GM21526 (cell line): ENCODE data around the gene PLB1.
"Not testable (repeated sequence)": the region's sequence is repeated elsewhere in the genome, so short reads cannot be mapped to it uniquely, and the experiment has no call there.

Source experiments
- ATAC-seq: cut with Tn5 transposase; IDR thresholded peaks from one replicate; pipeline ENCODE4 v1.9.1; 2021; ENCODE audit warnings: moderate library complexity; ENCODE audit not compliant: unreplicated experiment, low FRiP score

Gene PLB1

DNA sequence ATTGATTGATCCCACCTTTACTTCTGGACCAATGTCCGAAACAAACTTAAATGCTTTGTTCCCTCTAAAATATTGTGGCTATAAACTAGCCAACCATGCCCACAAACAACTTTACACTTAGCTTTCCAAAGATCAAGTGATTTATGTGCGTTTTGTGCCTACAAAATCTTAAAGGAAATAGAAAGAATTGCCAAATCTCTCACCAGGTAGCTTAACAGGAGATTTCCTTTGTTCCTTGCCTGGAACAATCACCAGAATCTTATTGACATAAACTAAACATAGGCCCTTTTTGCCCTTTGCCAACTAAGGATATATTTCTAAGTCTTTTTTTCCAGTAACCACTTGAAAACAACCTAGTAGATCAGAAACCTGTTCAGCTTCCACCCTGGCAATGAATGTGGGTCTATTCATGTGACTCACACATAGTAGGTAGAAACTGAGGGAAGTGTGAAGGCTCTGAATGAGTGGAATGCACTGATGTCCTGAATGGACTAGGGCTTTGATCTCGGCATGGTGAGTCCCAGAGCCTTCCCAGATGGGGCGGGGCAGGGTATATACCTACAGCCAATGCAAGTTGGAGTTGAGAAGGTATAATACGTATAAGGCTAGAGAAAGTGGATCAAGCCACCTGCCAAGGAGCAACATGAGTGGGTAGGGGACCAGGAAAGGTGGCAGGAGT, 161.2 kb downstream of the PLB1 start:
- ATAC-seq: no peak

DNA sequence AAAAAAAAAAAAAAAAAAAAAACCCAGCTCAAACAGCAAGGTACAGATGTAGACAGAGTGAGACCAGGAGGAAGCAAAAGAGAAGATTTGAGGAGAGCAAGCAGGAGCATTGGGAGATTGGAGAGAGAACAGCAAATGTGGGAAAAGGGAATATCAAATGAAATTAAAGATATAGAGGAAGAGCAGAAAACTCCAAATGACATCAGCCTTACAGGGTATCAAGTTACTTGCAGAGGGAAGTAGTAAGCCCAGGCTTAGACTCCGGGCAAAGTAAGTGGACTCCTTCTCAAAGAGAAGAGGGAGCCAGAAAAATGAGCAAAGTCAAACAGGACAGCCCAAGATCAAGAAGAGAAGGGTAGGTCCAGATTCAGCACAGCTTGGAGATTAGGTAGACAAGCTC, 162.5 kb downstream of the PLB1 start:
- ATAC-seq: no peak

DNA sequence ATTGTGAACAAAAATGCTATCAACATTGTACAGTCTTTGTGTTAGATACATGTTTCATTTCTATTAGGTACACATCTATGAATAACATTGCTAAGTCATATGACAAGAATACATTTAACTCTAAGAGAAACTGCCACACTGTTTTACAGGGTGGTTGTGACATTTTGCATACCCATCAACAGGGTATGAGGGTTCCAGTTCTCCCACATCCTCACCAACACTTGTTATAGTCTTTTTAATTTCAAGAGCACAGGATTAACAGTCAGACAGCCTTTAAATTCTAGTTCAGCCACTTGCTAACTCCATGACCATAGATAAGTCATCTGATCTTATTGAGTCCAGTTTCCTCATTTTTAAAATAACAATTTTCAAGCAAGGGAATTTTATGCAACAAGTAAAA, 163.3 kb downstream of the PLB1 start:
- ATAC-seq: no peak

DNA sequence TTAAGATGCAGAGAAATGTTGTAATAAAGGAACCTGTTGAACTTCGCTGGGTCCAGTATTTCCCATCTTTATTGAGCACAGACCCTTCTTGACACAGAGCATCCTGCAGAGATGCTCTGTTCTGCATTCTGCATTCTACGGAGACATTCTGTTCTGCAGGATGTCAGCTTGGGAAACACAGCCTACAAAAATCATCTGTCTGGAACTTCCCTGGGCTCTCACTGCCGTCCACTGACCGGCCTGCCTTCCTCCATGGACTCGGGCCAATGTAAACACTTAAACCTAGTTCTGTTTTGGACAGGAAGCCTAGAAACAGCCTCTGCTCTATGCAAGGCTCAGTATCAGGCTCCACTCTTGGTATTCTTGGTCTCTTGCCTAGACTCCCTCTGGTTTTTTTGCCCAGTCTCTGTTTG, 165.7 kb downstream of the PLB1 start:
- no peak for ATAC-seq

DNA sequence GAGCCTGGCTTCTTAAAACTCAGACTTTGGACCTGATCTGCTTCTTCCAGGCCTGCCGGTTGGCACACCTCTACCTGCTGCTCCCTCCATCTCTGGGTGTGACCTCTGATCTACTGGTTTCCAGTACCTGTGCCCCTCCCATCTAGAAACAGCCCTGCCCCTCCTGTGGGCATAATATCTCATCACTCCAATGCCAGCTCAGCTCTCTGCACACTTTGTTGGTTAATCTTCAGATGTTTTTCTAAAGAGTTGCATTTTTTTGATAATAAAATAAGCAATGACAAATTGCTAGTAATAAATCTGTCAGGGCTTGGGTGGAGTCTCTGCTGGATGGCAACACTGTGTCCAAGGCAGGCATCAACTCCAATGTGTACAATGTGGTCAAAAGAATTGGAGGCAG, 166.2 kb downstream of the PLB1 start:
- no peak for ATAC-seq

DNA sequence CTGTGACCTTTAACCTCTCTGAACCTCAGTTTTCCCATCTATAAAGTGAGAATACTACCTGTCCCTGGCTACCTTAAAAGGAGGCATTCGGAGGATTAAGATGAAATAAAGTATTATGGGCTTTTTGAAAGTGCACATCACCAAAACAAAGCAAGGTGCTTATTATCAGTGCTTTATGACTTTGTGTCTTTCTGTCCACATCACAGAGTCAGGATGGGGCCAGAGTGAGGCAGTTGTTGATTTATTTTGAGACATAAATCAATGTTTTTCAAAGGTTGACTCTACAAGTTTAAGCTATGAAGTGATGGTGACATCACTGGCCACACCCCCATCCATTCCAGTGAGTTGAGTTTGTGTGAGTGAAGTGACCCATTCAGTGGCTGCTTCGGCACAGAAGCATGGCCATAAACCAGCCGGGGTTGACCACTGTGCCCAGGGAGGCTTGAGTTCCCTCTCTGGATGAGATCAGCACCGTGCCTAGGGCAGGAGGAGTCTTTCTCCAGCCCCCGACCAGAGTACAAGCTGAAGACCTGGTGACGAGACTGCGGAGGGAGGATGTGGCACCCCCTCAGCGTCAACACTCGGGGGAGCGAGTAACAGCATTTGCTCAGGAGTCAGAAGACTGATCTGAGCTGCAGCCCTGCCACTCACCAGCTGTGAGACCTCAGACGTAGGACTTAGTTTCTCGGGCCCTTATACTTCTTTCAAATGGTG, 166.8 kb downstream of the PLB1 start:
- ATAC-seq: no peak

DNA sequence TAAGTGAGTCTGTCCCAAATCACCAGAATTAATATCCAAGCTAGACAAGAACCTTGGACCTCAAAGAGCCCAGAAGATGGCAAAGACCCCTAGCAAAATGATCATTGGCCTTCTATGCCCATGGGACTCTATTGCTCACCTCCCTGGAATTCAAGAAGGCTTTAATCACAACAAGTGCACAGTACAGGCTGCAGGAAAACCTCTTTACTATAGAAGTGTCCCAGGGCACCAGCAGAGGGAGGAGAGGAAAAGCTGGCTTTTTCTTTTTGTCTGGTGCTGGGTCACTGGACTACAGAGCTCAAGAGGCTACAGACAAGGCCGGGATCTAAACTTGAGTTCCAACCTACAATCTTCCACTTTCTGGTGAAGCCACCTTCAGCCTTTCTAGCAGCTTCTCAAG, 167.5 kb downstream of the PLB1 start:
- no peak for ATAC-seq

DNA sequence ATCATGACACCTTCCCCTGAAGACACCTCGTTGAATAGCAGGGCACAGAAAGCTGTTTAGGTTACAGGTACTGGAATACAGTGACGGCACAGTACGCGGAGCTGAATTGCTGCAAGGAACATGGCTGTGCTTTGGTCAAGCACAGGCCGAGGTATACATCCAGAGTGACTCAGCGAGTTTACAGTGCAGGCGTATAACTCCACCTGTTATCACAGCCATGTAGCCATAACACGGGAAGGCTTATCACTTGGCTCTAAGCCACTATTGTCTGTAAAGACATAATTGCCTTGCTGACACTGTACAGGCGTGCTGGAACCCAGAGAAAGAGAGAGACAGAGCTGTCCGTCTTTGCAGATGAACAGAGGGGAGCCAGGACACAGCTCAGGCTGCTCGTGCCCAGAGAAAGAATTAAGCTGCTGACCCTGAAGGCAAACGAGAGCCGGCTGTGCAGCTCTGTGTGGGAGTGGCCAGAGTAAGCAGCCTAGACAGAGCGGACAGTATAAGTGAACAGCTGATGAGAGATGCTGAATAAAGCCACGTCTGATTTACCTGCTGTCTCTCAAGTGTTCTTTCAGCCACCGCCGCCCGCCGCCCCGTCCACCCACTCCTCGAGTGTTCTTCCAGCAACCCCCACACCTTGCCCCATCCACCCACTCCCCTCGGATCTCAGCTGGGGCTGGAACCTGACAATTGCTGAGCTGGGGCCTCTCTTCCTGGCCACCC, 168.4 kb downstream of the PLB1 start:
- no peak for ATAC-seq

DNA sequence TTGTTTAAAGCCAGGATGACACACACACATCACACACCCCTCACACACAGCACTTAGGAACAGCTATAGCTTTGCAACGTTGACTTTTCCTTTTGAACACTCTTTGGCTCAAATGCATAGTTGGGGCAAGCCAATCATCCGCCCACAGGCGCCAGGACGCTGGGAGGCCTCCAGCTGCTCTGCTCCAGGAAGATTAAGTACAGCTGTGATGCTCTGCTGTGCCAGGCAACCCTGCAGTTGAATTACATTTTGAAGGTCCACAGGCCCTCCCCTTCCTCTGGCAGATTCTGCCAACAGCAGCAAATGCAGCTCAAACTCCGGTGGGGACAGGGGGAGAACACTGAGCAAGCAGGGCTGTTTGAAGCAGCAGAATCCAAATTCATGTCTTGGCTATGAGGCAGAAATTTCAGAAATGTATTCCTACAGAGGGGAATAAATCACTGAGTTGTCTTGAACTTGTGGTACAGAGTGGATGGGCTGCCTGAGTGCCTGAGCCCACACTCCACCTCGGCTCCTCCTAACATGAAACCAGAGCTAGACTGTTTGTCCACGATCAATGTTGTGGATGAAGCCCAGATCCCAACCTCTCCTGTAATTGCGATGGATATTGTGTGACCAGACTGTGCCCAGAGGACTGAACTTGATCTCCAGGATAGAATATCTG, 169.3 kb downstream of the PLB1 start:
- no peak for ATAC-seq

DNA sequence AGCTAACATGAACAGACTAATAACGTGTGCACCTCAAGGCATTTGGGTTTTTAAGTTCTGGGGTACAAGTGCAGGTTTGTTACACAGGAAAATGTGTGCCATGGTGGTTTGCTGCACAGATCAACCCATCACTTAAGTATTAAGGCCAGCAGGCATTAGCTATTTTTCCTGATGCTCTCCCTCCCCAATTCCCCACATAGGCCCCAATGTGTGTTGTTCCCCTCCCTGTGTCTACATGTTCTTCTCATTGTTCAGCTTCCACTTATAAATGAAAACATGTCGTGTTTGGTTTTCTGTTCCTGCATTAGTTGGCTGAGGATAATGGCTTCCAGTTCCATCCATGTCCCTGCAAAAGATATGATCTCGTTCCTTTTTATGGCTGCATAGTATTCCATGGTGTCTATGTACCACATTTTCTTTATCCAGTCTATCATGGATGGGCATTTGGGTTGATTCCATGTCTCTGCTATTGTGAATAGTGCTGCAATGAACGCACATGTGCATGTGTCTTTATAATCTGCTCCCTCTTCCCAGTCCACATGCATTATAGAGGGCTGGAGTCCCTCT, 170.0 kb downstream of the PLB1 start:
- ATAC-seq: not testable (repeated sequence)

DNA sequence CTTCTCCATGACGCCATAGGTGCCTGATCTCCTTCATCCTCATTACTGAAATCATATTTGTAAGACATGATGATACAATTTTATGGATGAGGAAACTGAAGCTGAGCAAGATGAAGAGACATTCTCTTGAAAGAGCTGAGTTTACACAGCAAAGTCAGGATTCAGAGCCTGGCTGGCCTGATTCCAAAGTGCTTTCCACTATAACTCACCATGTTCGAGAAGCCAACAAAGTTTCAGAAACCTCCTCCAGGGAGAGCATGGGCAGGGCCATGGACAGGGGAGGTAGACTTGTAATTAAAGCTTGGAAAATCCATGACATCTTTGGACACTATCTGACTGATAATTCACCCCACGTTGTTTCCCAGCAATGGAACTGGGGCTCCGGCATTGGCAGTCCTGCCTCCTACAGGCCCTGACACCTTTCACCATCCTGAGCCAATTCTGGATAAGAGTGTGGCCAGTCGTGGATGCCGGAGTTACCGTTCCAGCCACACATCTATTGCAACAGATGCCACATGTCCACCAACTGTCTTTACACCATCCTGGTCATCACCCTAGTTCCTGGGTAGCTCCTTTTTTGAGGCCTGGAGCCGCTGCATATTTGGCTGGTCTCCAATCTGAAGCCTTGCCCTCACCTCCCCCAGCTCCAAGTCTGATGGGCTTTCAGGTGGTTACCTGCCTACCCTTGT, 170.8 kb downstream of the PLB1 start:
- ATAC-seq: no peak

DNA sequence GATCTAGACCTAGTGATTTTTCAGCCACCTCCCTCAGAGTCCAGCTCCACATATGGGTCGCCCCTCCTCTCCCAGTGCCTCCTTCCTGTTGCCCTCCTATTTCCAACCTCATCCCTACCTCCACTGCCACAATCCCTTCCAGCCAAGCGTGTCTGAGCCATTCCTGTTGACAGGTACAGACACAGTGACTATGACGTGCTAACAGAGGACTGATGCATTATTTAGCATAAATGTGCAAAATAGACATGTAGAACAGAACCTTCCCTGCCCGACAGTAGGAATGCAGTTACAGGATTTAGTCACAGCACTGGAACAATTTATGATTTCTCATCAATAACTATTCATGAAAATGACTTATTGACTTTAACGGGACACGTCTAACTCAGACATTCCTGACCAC, 171.4 kb downstream of the PLB1 start:
- ATAC-seq: no peak

DNA sequence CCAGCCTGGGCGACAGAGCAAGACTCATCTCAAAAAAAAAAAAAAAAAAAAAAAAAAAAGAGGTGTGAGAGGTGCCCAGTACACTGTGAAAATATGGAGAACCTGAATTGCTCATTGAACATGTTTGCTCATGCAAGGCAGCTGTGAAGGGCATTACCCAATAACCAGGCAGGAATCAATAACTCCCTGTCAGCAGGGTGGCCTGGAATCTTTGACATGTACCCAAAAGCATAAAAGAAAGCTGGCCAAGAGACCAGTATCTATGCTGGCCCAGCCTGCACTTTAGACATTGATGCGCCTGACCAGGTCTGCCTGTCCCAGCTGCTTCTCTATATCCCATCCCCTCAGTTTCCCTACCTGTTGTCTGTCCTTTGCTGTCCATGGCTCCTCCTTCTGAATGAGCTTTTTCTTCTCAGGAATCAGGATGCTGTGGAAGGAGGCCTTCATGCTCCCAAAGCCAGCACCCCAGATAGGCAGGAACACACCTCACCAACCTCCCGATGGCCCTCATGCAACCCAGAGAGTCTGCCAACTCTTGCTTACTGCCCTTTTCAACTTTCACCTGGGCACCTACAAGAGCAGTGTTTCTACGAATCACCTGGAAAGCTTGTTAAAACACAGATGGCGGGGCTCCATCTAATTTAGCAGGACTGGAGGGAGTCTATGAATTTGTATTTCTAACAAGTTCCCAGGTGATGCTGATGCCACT, 172.4 kb downstream of the PLB1 start:
- no peak for ATAC-seq

DNA sequence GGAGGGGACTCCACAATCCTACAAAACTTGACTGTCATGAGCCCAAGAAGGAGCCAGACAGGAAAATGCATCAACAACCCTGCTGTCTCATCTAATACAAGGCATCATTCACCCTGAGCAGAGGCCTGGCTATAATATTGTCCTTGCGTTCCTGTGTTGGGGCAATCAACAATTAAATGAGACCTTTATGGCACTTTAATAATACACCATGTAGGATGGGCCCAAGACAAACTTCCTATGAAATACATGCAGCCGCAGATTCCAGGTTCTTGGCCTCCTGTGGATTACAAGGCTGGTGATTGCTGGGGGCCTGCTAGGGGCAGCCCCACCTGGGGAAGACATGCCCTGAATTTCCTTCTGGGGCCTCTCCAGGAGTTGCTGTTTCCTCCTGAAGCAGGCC, 173.0 kb downstream of the PLB1 start:
- ATAC-seq: no peak

DNA sequence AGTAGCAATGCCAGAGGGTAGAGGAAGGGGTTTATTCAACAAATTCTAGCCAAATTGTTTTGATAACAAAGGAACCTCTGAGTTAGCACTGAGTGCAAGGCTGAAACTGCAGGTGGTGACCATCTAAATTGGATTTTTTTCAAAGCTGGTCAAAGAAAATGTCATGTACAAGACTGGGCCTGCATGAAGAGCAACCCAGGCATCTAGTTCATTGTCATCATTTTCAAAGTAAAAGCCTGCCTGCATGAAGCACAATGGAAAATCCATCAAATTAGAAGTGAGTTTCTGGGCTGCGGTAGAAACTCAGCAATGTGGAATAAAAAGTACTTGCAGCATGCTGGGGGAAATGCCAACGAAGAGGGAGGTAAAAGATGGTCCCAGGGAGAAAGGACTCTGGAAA, 175.0 kb downstream of the PLB1 start:
- ATAC-seq: no peak

DNA sequence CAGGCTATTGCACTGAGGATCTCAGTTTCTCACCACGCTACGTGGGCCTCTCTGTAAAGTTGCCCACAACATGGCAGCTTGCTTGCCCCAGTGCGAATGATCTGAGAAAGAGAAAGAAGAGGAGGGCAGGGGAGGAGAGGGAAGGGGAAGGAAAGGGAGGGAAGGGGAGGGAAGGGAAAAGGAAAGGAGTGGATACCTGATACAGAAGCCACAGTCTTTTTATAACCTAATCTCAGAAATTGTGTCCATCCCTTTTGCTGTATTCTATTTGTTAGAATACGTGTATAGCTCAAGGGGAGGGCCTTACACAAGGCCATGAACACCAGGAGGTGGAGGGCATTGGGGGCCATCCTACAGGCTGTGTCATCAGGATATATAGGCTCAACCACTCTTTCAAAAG, 177.5 kb downstream of the PLB1 start:
- no peak for ATAC-seq

DNA sequence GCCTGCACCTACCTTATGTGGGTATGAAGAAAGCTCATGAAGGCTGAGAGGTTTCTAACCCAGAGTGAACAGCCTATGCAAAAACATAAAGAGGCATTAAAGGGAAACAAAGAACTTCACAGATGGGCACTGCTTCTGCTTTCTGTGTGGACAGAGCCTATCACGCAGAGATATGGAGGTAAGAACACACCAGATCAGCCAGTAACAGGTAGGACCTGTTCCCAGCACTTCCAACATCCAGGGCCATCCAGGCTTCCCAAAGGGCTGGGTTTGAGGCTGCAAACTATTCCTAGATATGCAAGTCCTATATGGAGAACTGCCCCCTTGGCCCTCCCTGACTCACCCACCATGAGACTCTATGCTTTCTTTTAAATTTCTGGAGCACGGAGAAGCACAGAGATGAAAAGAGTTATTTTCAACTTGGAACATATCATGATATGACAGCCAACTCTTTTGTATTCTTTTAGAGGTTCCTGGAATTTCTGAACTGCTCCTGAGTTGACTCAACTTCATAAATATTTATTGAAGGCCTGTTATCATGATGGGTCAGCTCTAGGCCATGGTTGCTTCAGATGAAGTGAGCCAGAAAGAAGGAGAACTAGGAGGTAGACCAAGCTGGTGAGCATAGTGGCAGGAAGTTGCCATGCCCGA, 178.3 kb downstream of the PLB1 start:
- no peak for ATAC-seq

DNA sequence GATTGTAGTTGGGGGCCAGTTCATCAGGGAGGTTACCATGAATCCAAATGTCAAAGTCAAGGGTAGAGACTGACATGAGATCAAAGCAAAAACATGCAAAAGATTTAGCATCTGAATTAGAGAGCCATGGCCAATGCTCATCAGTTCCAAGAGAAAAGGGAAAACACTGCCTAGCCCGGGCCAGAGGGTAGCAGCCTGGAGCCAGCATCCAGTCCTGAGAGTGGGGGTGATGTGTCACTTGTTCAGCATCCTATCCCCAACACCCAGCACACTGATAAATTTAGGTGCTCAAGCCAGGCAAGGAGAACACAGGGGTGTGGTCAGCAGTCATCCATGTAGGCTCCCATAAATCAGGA, 178.8 kb downstream of the PLB1 start:
- ATAC-seq: no peak

DNA sequence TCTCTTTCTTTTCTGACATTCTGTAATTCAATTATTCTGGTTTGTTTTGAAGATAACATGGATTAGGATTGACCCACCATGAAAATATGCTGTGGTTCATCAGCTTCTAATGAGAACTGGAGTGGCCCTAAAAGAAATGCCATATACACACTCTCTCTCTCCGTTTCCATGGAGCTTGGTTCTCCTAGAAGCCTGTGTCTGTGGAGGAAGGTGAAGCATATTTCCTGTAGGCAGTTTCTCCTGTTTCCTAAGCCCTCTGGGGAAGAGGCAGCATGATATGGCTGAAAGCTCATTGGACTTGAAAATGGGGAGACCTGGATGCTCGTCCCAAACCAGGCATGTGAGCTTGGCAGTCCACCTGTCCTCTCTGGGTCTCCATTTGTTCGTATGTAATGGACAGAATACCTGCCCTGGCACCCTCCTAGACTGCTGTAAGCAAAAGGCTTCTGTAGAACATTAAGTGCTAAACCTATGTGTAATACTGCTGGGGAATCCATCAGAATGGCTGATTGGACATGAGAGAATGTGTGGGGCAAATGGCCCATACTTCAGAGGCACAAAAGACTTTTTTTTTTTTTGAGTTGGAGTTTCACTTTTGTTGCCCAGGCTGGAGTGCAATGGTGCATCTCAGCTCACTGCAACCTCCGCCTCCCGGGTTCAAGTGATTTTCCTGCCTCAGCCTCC, 180.4 kb downstream of the PLB1 start:
- ATAC-seq: no peak
